SK-N-SH (cell line): ENCODE results near the gene TEX264.

Experiments used
- CTCF ChIP-seq: fragments of 200-600 bp; sonication (generic); IDR thresholded peaks from 2 replicates; pipeline ENCODE4 v1.6.1; 2017; ENCODE audit warnings: antibody characterized with exemption, mild to moderate bottlenecking, moderate library complexity
- EP300 ChIP-seq, 2 experiments: IDR thresholded peaks; 2 replicates each; pipeline versions ENCODE4 v1.4.0 to v1.6.1; 2012; ENCODE audit warnings: borderline replicate concordance in 1 of 2, low read depth in 1 of 2, low read length in 1 of 2
- FOXJ3 ChIP-seq: sonication (generic); formaldehyde crosslinking; IDR thresholded peaks from 2 replicates; pipeline ENCODE4 v1.5.1; 2020; ENCODE audit warnings: mild to moderate bottlenecking, missing genetic modification reagents
- GATA2 ChIP-seq: sonication (generic); formaldehyde crosslinking; IDR thresholded peaks from 2 replicates; pipeline ENCODE4 v1.5.0; 2020; ENCODE audit warnings: mild to moderate bottlenecking, missing genetic modification reagents
- IRF3 ChIP-seq: fragments of 150-350 bp; IDR thresholded peaks from 2 replicates; pipeline ENCODE4 v1.6.1; 2016; ENCODE audit warnings: mild to moderate bottlenecking, low read depth, low read length
- MXI1 ChIP-seq: IDR thresholded peaks from 2 replicates; pipeline ENCODE4 v1.6.1; 2012; ENCODE audit warnings: mild to moderate bottlenecking, low read depth, low read length, improper control_type of control experiment
- POLR2AphosphoS5 ChIP-seq: IDR thresholded peaks from 2 replicates; pipeline ENCODE4 v1.6.1; 2012; ENCODE audit warnings: low read depth, low read length
- REST ChIP-seq: IDR thresholded peaks from 2 replicates; pipeline ENCODE4 v1.6.1; 2012; ENCODE audit warnings: mild to moderate bottlenecking, low read depth, low read length, moderate library complexity
- TAF1 ChIP-seq: IDR thresholded peaks from 2 replicates; pipeline ENCODE4 v1.6.1; 2012; ENCODE audit warnings: low read depth, mild to moderate bottlenecking, low read length, moderate library complexity, borderline replicate concordance
- TEAD4 ChIP-seq: IDR thresholded peaks from 2 replicates; pipeline ENCODE4 v1.4.0; 2012; ENCODE audit warnings: mild to moderate bottlenecking, borderline replicate concordance; ENCODE audit not compliant: insufficient read depth
- YY1 ChIP-seq: IDR thresholded peaks from 2 replicates; pipeline ENCODE4 v1.4.0; 2012; ENCODE audit warnings: low read depth, mild to moderate bottlenecking

GRCh38 chr3:51657234-51657633 lies 13.8 kb upstream of the TEX264 start:
- TF ChIP-seq CTCF = no peak
- TF ChIP-seq POLR2AphosphoS5 = no peak
- TF ChIP-seq REST = no peak
- TF ChIP-seq EP300 (IDR thresholded peaks at IDR 0.05; ENCODE audit: borderline replicate concordance in 1 of 2, low read depth in 1 of 2, low read length in 1 of 2) = no peak
- no peak for TF ChIP-seq YY1
- no peak for TF ChIP-seq IRF3
- TF ChIP-seq GATA2 (CRISPR knock-in tag) = no peak
- no peak for TF ChIP-seq FOXJ3 (CRISPR knock-in tag)
- no peak for TF ChIP-seq TEAD4
- TF ChIP-seq TAF1 = no peak
- no peak for TF ChIP-seq MXI1
